ENCODE measurements around the gene CAPN13.

CAPN13 gene

DNA sequence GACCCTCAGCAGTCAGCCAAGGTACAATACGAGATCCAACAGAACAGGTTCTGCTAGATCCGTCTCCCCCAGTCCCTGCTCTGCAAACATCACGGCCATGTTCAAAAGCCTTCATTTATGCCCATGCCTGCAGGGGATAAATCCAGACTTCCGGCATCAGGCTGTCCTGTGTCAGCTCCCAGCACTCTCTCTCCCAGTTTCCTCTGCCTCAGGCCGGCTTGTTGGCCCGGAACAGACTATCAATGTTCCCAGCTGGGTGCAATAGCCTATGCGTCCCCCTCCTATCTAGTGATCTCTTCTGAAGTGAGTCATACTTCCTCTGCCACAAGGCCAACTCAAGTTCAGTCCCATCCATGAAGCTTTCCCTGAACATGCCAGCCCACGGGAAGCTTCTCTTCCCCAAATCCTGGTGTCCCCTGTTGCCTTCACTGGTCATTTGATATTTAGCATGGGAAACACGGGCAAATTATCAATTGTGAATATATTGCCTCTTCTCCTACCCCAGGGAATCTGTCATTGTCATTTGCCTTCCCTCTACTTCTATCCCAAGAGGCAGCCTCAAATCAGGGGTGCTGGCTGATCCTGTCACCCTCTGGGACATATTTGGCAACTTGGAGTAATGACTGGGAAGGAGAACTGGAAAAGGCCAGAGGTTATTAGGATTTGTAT is 51.1 kb downstream of the CAPN13 start:
- Histone ChIP-seq H2BK120ac (ENCODE audit: low read depth, low read length) (no peak overlapping the region), H2AK5ac (ENCODE audit: low read depth, low read length) (no peak overlapping the region), H4K8ac (ENCODE audit: low read depth, low read length) (no peak overlapping the region), H3K4me1 (ENCODE audit: control insufficient read depth in 2 of 2, insufficient read depth in 1 of 2, low read depth in 1 of 2, low read length in 2 of 2) (no peaks in the 10 kb centered on the region), H3K14ac (ENCODE audit: low read length) (no peak overlapping the region), H3K18ac (ENCODE audit: low read length) (no peak overlapping the region), H3K4me3 (ENCODE audit: low read length in 2 of 2) (no peak overlapping the region), H3K27me3 (ENCODE audit: control insufficient read depth in 3 of 3, insufficient read depth in 3 of 3, low read depth in 1 of 3, low read length in 3 of 3) (peaks cover 0 to 6% (median 0%) of the 10 kb centered on the region in 3 experiments), H3K36me3 (replicated peaks in 1 of 2; ENCODE audit: control insufficient read depth in 2 of 2, insufficient read depth in 2 of 2, low read length in 2 of 2) (no peaks in the 10 kb centered on the region), H2BK5ac (ENCODE audit: low read length) (no peak overlapping the region), H3K27ac (replicated peaks; ENCODE audit: low read length) (no peak overlapping the region), H2BK15ac (ENCODE audit: low read length) (no peak overlapping the region), H3K4ac (ENCODE audit: low read length) (no peak overlapping the region), H3K79me1 (ENCODE audit: low read depth, low read length) (no peaks in the 10 kb centered on the region), H2BK12ac (ENCODE audit: low read length) (no peak overlapping the region), H3K9ac (ENCODE audit: low read depth, low read length, poor library complexity) (no peak overlapping the region), H3K23ac (ENCODE audit: low read depth, low read length, poor library complexity) (no peak overlapping the region), H4K91ac (ENCODE audit: low read depth, low read length, poor library complexity) (no peak overlapping the region), H3K4me2 (ENCODE audit: insufficient read depth, low read length, poor library complexity, severe bottlenecking) (no peak overlapping the region), H3K9me3 (replicated peaks in 1 of 2; ENCODE audit: control insufficient read depth in 2 of 2, insufficient read depth in 1 of 2, low read depth in 1 of 2, low read length in 2 of 2) (no peaks in the 10 kb centered on the region), H2AFZ (ENCODE audit: low read length) (no peak overlapping the region)
- whole genome bisulfite sequencing, 2 donors (ENCODE audit: extremely low coverage in 2 of 2, insufficient read length in 2 of 2, insufficient replicate concordance in 1 of 2), result no CpG with 5 or more reads among the region's 9 CpGs
- no peak for DNase-seq (ENCODE audit: low spot score)

DNA sequence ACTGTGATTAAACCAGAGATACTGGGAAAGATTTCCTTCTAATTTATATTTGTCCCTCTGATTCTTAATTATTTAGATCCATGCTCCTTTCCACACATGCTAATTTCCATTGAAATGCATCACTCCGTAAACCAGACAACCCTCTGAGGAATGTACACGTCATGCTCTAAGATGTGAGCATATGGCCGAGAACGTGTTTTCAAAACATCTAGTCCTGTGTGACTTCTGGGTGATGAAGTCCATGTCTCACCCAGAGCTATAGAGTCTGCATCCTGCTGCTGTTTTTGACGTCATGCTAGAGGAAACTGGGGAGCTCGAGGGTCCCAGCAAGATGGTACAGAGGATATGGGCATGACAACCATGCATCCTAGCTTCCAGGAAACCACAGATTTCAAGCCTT is 53.6 kb downstream of the CAPN13 start:
- Histone ChIP-seq H2AK5ac (ENCODE audit: low read depth, low read length) (no peak overlapping the region), H3K9me3 (replicated peaks in 1 of 2; ENCODE audit: control insufficient read depth in 2 of 2, insufficient read depth in 1 of 2, low read depth in 1 of 2, low read length in 2 of 2) (no peaks in the 10 kb centered on the region), H2BK5ac (ENCODE audit: low read length) (no peak overlapping the region), H3K9ac (ENCODE audit: low read depth, low read length, poor library complexity) (no peak overlapping the region), H3K18ac (ENCODE audit: low read length) (no peak overlapping the region), H3K27ac (replicated peaks; ENCODE audit: low read length) (no peak overlapping the region), H2AFZ (ENCODE audit: low read length) (no peak overlapping the region), H3K23ac (ENCODE audit: low read depth, low read length, poor library complexity) (no peak overlapping the region), H4K8ac (ENCODE audit: low read depth, low read length) (no peak overlapping the region), H2BK12ac (ENCODE audit: low read length) (no peak overlapping the region), H3K4me3 (ENCODE audit: low read length in 2 of 2) (no peak overlapping the region), H4K91ac (ENCODE audit: low read depth, low read length, poor library complexity) (no peak overlapping the region), H3K14ac (ENCODE audit: low read length) (no peak overlapping the region), H3K27me3 (ENCODE audit: control insufficient read depth in 3 of 3, insufficient read depth in 3 of 3, low read depth in 1 of 3, low read length in 3 of 3) (peaks cover 0 to 6% (median 0%) of the 10 kb centered on the region in 3 experiments), H3K4me2 (ENCODE audit: insufficient read depth, low read length, poor library complexity, severe bottlenecking) (no peak overlapping the region), H3K4me1 (ENCODE audit: control insufficient read depth in 2 of 2, insufficient read depth in 1 of 2, low read depth in 1 of 2, low read length in 2 of 2) (no peaks in the 10 kb centered on the region), H3K36me3 (replicated peaks in 1 of 2; ENCODE audit: control insufficient read depth in 2 of 2, insufficient read depth in 2 of 2, low read length in 2 of 2) (no peaks in the 10 kb centered on the region), H3K4ac (ENCODE audit: low read length) (no peak overlapping the region), H2BK15ac (ENCODE audit: low read length) (no peak overlapping the region), H2BK120ac (ENCODE audit: low read depth, low read length) (no peak overlapping the region), H3K79me1 (ENCODE audit: low read depth, low read length) (no peaks in the 10 kb centered on the region)
- DNase-seq (ENCODE audit: low spot score), result no peak
- no CpG with 5 or more reads among the region's 6 CpGs for WGBS, 2 donors (ENCODE audit: extremely low coverage in 2 of 2, insufficient read length in 2 of 2, insufficient replicate concordance in 1 of 2)

DNA sequence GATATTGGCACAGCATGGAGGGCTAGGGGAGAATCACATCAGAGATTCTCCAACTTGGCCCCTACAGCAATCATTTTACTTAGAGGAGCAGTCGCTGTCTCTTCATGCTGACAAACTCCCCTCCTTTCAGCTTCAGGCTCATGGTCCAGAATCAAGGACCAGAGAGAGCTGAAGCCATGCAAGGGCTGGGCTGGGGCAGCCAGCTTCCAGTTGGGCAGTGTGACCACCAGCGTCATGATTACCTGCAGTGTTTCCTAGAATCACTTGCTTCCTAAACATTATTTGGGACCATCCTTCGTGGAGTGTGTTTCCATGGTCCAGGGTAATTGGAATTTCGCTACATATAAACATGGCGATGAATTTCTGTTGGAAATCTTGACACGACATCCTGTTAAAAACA is 54.4 kb downstream of the CAPN13 start:
- Histone ChIP-seq H2BK15ac (ENCODE audit: low read length) (no peak overlapping the region), H2BK12ac (ENCODE audit: low read length) (no peak overlapping the region), H3K14ac (ENCODE audit: low read length) (no peak overlapping the region), H3K79me1 (ENCODE audit: low read depth, low read length) (no peaks in the 10 kb centered on the region), H2AFZ (ENCODE audit: low read length) (no peak overlapping the region), H2BK120ac (ENCODE audit: low read depth, low read length) (no peak overlapping the region), H3K36me3 (replicated peaks in 1 of 2; ENCODE audit: control insufficient read depth in 2 of 2, insufficient read depth in 2 of 2, low read length in 2 of 2) (no peaks in the 10 kb centered on the region), H2AK5ac (ENCODE audit: low read depth, low read length) (no peak overlapping the region), H3K27me3 (ENCODE audit: control insufficient read depth in 3 of 3, insufficient read depth in 3 of 3, low read depth in 1 of 3, low read length in 3 of 3) (peaks cover 0 to 6% (median 0%) of the 10 kb centered on the region in 3 experiments), H4K8ac (ENCODE audit: low read depth, low read length) (no peak overlapping the region), H3K9ac (ENCODE audit: low read depth, low read length, poor library complexity) (no peak overlapping the region), H3K4ac (ENCODE audit: low read length) (no peak overlapping the region), H4K91ac (ENCODE audit: low read depth, low read length, poor library complexity) (no peak overlapping the region), H3K4me1 (ENCODE audit: control insufficient read depth in 2 of 2, insufficient read depth in 1 of 2, low read depth in 1 of 2, low read length in 2 of 2) (no peaks in the 10 kb centered on the region), H3K4me2 (ENCODE audit: insufficient read depth, low read length, poor library complexity, severe bottlenecking) (no peak overlapping the region), H3K4me3 (ENCODE audit: low read length in 2 of 2) (no peak overlapping the region), H2BK5ac (ENCODE audit: low read length) (no peak overlapping the region), H3K9me3 (replicated peaks in 1 of 2; ENCODE audit: control insufficient read depth in 2 of 2, insufficient read depth in 1 of 2, low read depth in 1 of 2, low read length in 2 of 2) (no peaks in the 10 kb centered on the region), H3K23ac (ENCODE audit: low read depth, low read length, poor library complexity) (no peak overlapping the region), H3K18ac (ENCODE audit: low read length) (no peak overlapping the region), H3K27ac (replicated peaks; ENCODE audit: low read length) (no peak overlapping the region)
- no peak for DNase-seq (ENCODE audit: low spot score)
- no CpG with 5 or more reads among the region's 6 CpGs for WGBS, 2 donors (ENCODE audit: extremely low coverage in 2 of 2, insufficient read length in 2 of 2, insufficient replicate concordance in 1 of 2)

DNA sequence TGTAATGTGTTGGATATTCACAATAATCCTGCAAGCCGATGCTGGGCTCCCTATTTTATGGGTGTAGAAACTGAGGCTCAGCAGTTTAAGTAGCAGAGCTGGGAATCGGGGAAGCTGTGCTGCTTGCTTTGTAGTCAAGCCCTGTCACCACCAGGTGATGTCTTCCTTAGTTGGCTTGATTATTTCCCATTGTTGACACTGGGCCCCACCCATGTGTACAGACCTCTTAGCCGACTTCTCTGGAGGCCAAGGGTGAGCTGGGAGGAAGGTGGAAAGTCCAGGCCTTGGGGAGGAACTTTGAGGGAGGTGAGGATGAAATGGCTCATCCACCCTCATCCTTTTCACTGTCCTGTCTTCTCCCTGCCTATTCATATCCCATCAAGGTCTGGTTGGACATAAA is 60.0 kb downstream of the CAPN13 start:
- Histone ChIP-seq H3K4ac (ENCODE audit: low read length) (no peak overlapping the region), H3K27ac (replicated peaks; ENCODE audit: low read length) (no peak overlapping the region), H2BK12ac (ENCODE audit: low read length) (no peak overlapping the region), H3K4me3 (ENCODE audit: low read length in 2 of 2) (no peak overlapping the region), H3K27me3 (ENCODE audit: control insufficient read depth in 3 of 3, insufficient read depth in 3 of 3, low read depth in 1 of 3, low read length in 3 of 3) (peaks cover 0 to 4% (median 0%) of the 10 kb centered on the region in 3 experiments), H3K9me3 (replicated peaks in 1 of 2; ENCODE audit: control insufficient read depth in 2 of 2, insufficient read depth in 1 of 2, low read depth in 1 of 2, low read length in 2 of 2) (no peaks in the 10 kb centered on the region), H2BK120ac (ENCODE audit: low read depth, low read length) (no peak overlapping the region), H3K18ac (ENCODE audit: low read length) (no peak overlapping the region), H3K4me2 (ENCODE audit: insufficient read depth, low read length, poor library complexity, severe bottlenecking) (no peak overlapping the region), H2AFZ (ENCODE audit: low read length) (no peak overlapping the region), H3K14ac (ENCODE audit: low read length) (no peak overlapping the region), H3K9ac (ENCODE audit: low read depth, low read length, poor library complexity) (no peak overlapping the region), H3K36me3 (replicated peaks in 1 of 2; ENCODE audit: control insufficient read depth in 2 of 2, insufficient read depth in 2 of 2, low read length in 2 of 2) (no peaks in the 10 kb centered on the region), H3K4me1 (ENCODE audit: control insufficient read depth in 2 of 2, insufficient read depth in 1 of 2, low read depth in 1 of 2, low read length in 2 of 2) (no peaks in the 10 kb centered on the region), H3K79me1 (ENCODE audit: low read depth, low read length) (no peaks in the 10 kb centered on the region), H2BK5ac (ENCODE audit: low read length) (no peak overlapping the region), H4K8ac (ENCODE audit: low read depth, low read length) (no peak overlapping the region), H2AK5ac (ENCODE audit: low read depth, low read length) (no peak overlapping the region), H3K23ac (ENCODE audit: low read depth, low read length, poor library complexity) (no peak overlapping the region), H4K91ac (ENCODE audit: low read depth, low read length, poor library complexity) (no peak overlapping the region), H2BK15ac (ENCODE audit: low read length) (no peak overlapping the region)
- DNase-seq (ENCODE audit: low spot score), result no peak
- WGBS, 2 donors (ENCODE audit: extremely low coverage in 2 of 2, insufficient read length in 2 of 2, insufficient replicate concordance in 1 of 2), result no CpG with 5 or more reads among the region's 3 CpGs
